ENCODE data around the gene ST6GALNAC6. TPM values are rescaled to one million over a fixed set of nuclear protein-coding genes. Genes with fewer than 3 reads are reported as not detected.

ST6GALNAC6 gene
- total and polyA plus RNA-seq, 4 donors = 28.3 to 59.8 (median 48.6) TPM

DNA sequence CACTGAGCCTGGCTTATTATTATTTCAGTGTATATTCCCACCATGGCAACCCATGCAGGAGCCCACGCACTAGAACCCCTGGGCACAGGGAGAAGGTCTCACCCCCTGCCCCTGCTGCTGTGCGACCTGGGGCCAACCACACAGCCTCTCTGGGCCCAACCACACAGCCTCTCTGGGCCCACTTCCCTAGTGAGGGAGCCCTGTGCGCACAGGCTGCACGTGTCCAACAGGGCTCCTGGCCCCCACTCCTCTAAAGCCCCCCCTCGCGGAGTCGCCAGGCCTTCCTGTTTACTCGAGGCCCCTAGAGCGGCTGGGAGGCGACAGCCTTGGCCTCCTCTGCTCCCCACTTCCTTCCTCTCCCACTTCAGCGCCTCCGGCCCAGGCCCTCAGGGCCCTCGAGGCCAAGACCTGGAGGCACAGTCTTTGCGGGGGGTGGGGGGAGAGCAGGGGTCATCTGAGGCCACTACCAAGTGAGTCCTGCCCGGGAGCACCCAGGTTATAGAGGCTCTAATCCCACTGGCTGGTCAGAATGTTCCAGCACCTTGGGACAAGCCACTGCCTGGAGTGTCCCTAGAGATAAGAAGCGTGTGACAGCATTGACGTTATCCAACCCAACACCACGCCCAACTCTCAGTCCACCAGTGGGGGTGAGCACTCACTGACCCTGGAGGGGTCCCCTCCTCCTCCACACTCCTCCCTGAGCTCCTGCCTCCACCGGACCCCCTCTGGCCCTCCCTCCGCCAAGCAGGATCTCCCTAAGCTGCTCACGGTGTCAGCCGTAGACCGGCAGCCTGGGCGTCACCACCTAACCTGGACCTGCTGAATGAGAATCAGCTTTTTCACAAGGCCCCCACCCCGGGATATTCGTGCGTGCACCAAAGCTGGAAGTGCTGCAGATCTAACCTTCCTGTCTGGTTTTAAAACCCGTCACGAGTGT, 37.1 kb downstream of the ST6GALNAC6 start:
- ATAC-seq (ENCODE audit: insufficient read depth, low FRiP score) (peak; percentile 61), DNase-seq (peak; percentile 76 to 91 (median 77))
- Histone ChIP-seq H3K9me3 (ENCODE audit: control insufficient read depth in 4 of 4, insufficient read depth in 3 of 4, low read length in 3 of 4) (no peaks in the 10 kb centered on the region), H3K36me3 (ENCODE audit: control insufficient read depth in 4 of 4, insufficient read depth in 4 of 4, low read length in 4 of 4) (peaks cover 0 to 4% (median 0%) of the 10 kb centered on the region in 4 donors), H3K27me3 (ENCODE audit: control insufficient read depth in 3 of 3, insufficient read depth in 3 of 3, low read length in 2 of 3) (no peaks in the 10 kb centered on the region), H3K4me1 (ENCODE audit: control insufficient read depth in 5 of 5, insufficient read depth in 5 of 5, low read length in 5 of 5) (peaks cover 3 to 37% (median 28%) of the 10 kb centered on the region in 5 donors), H3K9ac (ENCODE audit: insufficient read depth in 1 of 2, low read length in 2 of 2) (peak overlapping the region in 1 of 2 donors; percentile 8), H3K4me3 (no peak overlapping the region), H3K27ac (ENCODE audit: low read depth in 1 of 2, low read length in 1 of 2) (peak overlapping the region; percentile 64 to 77)
- WGBS, 2 donors = 9 to 18% methylated on average over 29 of the region's 29 CpGs
- TF ChIP-seq CTCF (IDR thresholded peaks at IDR 0.05; ENCODE audit: control extremely low read depth, extremely low read depth) = no peak

- no peak for TF ChIP-seq CTCF (IDR thresholded peaks at IDR 0.05; ENCODE audit: control extremely low read depth, extremely low read depth)
- ATAC-seq (ENCODE audit: insufficient read depth, low FRiP score) (no peak), DNase-seq (no peak)
- no peaks in the 10 kb centered on the region for H3K9me3 ChIP-seq (ENCODE audit: control insufficient read depth in 4 of 4, insufficient read depth in 3 of 4, low read length in 3 of 4)
- no peaks in the 10 kb centered on the region for H3K27me3 ChIP-seq (ENCODE audit: control insufficient read depth in 3 of 3, insufficient read depth in 3 of 3, low read length in 2 of 3)
- H3K4me3 ChIP-seq = no peak overlapping the region
- peaks cover 0 to 2% (median 0%) of the 10 kb centered on the region in 4 donors for H3K36me3 ChIP-seq (ENCODE audit: control insufficient read depth in 4 of 4, insufficient read depth in 4 of 4, low read length in 4 of 4)
- 94% methylated on average over 11 of the region's 11 CpGs for WGBS, 2 donors
- no peak overlapping the region for H3K9ac ChIP-seq (ENCODE audit: insufficient read depth in 1 of 2, low read length in 2 of 2)
- H3K4me1 ChIP-seq (ENCODE audit: control insufficient read depth in 5 of 5, insufficient read depth in 5 of 5, low read length in 5 of 5) = peaks cover 3 to 44% (median 25%) of the 10 kb centered on the region in 5 donors
- peak overlapping the region; percentile 22 to 41 for H3K27ac ChIP-seq (ENCODE audit: low read depth in 1 of 2, low read length in 1 of 2)
Measured at GRCh38 chr9:127860779-127861178, 38.6 kb downstream of the ST6GALNAC6 start.

GRCh38 chr9:127860260-127860659, 39.1 kb downstream of the ST6GALNAC6 start:
- no peaks in the 10 kb centered on the region for H3K36me3 ChIP-seq (ENCODE audit: control insufficient read depth in 4 of 4, insufficient read depth in 4 of 4, low read length in 4 of 4)
- ATAC-seq (ENCODE audit: insufficient read depth, low FRiP score) (no peak), DNase-seq (no peak)
- no peaks in the 10 kb centered on the region for H3K9me3 ChIP-seq (ENCODE audit: control insufficient read depth in 4 of 4, insufficient read depth in 3 of 4, low read length in 3 of 4)
- no peaks in the 10 kb centered on the region for H3K27me3 ChIP-seq (ENCODE audit: control insufficient read depth in 3 of 3, insufficient read depth in 3 of 3, low read length in 2 of 3)
- H3K27ac ChIP-seq (ENCODE audit: low read depth in 1 of 2, low read length in 1 of 2) = peak overlapping the region in 1 of 2 donors; percentile 22
- no peak for TF ChIP-seq CTCF (IDR thresholded peaks at IDR 0.05; ENCODE audit: control extremely low read depth, extremely low read depth)
- 76 to 86% methylated on average over 8 of the region's 8 CpGs for WGBS, 2 donors
- no peak overlapping the region for H3K4me3 ChIP-seq
- H3K9ac ChIP-seq (ENCODE audit: insufficient read depth in 1 of 2, low read length in 2 of 2) = no peak overlapping the region
- H3K4me1 ChIP-seq (ENCODE audit: control insufficient read depth in 5 of 5, insufficient read depth in 5 of 5, low read length in 5 of 5) = peaks cover 3 to 47% (median 23%) of the 10 kb centered on the region in 5 donors
